HG03354 (cell line): ENCODE data around the gene FKBP11.

Experiments used
- ATAC-seq: cut with Tn5 transposase; IDR thresholded peaks from one replicate; pipeline ENCODE4 v1.9.1; 2021; ENCODE audit warnings: mild to moderate bottlenecking; ENCODE audit not compliant: unreplicated experiment, poor library complexity, severe bottlenecking

Gene FKBP11

DNA sequence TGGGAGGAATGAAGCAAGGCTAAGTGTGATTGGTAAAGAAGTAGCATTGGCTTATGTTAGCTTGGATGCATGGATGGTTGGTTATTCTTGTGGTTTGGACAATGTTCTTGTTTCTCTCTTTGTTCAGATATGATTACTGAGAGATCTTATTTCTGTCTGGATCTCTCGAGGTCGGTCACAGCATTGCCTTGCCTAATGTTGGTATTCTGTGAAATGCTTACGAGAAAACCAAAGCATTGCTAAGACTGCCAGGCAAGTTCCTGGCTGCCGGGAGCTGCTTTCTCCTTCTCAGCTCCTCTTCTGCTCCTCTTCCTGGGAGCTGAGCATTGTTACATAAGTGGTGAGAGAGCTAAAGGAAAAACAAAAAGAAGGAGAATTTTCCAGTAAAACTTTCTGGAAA, 52.2 kb downstream of the FKBP11 start:
- ATAC-seq = no peak
